HG02852 (cell line): Measurements from ENCODE around the gene SIVA1.

Experiments
- ATAC-seq: cut with Tn5 transposase; IDR thresholded peaks from one replicate; pipeline ENCODE4 v1.9.1; 2021; ENCODE audit warnings: mild to moderate bottlenecking, moderate library complexity; ENCODE audit not compliant: unreplicated experiment

The SIVA1 gene

DNA sequence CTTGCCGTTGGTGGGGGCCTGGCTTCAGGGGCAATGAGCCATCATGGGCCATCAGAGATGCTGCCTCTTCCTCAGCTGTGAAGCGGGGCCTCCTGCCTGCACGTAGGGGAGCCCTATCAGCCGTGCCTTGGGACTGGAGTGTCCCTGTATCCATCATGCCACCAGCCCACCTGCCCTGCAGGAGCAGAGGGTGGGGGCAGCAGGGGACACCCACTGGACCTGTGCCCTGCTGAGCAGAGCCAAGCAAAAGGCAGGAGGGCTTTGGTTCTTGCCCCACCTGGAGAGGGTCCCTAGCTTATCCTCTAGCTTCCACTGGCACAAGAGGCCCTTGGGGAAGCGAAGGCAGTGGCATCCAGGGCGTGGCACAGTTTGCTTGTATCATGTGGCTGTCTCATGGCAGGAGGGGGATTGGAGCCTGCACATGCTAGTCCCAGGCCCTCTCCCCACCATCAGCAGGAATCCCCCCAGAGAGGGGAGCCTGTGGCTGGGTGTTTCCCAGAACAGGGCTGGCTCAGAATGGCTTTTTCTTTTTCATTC is 18.8 kb upstream of the SIVA1 start:
- ATAC-seq, result no peak

GRCh38 chr14:104734601-104734990 is 18.4 kb upstream of the SIVA1 start:
- ATAC-seq, result no peak

DNA sequence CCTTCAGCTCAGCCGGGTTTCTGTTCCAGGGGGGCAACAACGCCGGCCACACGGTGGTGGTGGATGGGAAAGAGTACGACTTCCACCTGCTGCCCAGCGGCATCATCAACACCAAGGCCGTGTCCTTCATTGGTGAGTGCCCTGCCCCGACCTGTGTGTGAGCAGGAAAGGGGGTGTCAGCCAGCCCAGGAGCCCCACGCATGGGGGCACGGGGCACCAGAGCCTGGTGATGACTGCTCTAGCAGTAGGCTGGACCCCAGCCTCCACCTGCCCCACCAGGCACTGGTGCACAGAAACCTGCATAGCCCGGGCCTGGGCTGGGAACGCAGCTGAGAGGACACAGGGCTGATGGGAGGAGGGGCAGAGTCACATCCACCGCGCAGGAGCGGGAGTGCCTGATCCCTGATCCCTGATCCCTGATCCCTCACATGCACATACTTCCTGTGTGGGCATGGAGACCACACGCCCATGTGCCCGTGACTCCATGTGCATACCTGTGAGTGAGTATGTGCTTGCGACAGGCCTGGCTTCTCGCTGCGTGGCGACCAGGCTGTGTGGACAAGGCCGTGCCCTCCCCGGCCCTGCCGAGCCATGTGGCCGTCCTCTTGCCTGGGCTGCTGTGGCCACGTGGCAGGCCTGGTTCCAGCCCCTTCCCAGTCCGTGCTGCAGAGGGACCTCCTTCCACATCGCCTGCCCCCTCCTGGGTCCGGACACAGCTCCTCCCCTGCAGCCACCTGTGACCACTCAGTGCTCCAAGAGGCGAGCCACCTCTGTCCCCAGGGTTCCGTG is 17.8 kb upstream of the SIVA1 start:
- no peak for ATAC-seq

DNA sequence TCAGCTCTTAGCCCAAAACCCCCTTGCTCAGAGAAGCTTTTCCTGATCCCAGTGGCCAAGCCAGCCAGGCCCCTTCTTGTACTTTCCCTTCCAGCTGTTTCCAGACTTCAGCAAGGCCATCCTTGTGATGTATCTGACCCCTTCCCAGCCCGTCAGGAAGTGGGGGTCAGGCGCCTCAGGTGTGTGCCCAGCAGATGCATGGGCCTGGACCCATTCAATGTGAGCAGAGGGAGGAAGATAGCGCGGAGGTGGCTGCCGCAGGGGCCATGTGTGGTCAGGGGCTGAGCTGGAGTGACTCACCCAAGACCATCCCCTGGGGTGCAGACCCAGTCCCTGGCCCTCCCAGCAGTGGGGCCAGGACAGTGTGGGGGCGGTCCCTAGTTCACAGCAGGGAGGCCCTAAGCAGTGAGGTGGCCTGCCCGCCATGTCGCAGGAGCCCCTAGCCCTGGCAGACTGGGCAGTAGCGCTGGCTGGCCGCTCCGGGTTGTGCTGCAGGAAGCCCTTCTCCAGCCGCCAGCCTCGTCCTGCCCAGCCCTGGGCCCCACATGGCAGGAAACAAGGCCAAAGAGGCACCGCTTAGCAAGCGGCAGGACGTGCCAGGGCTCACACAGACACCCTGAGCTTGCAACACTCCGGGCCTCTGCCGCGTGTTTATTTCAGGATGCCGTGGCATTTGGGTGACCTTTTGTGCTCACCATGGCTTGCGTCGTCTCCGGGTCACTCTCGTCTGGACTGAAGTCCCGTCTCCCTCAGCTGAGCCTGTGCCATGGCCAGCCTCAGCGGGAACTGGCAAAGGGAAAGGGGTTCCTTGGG is 16.9 kb upstream of the SIVA1 start:
- no peak for ATAC-seq

GRCh38 chr14:104738375-104739019 is 14.4 kb upstream of the SIVA1 start:
- no peak for ATAC-seq

GRCh38 chr14:104739026-104739425 is 13.9 kb upstream of the SIVA1 start:
- ATAC-seq, result no peak

DNA sequence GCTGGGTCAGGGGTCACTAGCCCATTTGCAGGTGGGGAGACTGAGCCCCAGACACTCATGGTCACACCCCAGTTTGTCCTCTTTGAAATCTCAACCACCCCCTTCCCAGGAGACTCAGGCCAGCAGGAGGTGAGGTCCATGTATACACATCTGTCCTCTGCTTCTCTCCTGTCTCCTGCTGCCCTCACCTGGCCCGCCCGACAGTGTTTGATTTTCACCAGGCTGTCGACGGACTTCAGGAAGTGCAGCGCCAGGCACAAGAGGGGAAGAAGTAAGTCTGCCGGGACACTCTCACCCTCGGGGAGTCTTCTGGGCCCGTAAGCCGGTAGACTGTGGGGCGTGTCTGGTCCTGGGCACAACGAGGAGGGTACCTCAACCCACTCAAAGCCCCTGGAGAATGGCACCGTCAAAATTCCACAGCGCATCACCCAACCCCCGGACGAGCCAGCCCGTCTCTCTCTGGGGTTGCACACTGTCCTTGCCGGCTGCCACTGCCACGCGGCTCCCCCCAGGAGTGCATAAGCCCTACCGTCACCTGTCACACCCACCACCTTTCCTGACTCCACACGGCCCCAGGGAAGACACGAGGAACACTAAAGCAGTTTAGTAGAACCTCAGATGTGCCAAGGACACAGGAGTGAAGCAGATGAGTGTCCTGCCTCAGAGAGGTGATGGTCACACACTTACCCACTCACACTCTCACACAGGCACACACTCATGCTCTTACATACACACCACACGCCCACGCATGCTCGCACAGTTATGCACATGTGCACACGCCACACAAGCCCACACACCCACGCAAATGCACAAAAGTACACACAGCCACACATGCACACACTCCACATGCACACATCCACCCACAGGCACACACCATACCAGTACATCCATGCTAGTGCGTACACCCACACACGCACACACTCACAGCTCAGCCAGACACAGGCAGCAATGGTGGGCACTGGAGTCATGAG is 13.1 kb upstream of the SIVA1 start:
- ATAC-seq, result no peak

DNA sequence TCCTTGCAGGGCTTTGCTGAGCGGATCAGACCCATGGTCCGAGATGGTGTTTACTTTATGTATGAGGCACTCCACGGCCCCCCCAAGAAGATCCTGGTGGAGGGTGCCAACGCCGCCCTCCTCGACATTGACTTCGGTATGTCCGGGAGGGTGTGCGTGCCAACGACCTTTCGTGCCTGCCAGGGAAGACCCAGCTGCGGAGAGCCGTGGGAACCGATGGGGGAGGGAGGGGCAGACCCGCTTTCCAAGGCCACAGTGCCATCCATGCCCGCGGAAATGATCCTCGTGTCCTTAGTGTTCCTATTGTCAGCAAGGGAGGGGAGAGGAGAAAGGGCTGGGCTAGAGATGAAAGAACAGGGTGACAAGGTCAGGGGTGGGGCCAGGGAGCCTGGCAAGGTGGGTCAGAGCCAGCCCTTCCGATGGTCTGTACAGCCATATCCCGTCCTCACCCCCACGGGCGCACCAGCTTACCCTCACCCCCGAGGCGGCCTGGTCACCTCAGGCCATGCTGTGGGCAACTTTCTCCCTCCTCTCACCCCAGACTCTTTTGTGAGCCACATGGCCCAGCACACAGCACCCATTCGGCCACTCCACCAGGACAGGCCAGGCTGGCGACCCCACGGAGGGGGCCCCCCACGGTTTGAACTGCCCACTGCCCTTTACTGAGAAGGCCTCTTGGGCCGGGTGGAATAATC is 11.7 kb upstream of the SIVA1 start:
- no peak for ATAC-seq

GRCh38 chr14:104741803-104742251 is 11.1 kb upstream of the SIVA1 start:
- ATAC-seq, result no peak

DNA sequence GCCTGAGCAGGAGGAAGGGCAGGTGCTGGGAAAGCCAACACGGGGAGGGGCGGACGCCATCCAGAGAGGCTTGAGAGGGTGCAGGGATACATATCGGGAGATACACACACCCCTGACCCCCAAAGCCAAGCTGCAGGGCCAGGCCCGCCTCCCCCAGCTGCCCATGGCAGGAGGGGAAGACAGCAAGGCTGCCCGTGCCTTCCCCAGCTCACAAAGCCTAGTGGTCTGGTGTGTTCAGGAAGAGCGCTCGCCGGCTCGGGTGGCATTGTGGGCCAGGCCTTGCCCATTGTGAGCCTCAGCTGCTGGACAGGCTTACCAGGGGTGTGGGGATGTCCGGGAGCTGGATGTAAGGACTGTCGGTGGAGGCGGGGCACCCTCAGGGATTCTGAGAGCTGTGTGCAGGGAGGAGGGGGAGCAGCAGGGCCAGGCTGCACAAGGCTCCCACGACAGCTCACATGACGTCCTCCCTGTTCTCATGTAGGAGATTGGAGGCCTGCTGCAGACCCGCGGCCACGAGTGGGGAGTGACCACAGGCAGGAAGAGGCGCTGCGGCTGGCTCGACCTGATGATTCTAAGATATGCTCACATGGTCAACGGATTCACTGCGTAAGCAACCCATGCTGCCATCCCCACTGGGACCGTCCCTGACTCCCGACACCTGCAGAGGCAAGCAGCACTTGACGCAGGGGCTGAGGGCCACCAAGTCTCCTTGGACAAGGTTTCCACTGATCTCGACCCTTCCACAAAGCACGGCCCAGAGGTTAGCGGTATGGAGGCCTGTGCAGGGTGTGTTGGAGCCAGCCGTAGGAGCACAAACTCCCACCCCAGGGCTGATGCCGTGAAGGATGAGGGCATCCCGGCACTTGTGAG is 10.1 kb upstream of the SIVA1 start:
- no peak for ATAC-seq

DNA sequence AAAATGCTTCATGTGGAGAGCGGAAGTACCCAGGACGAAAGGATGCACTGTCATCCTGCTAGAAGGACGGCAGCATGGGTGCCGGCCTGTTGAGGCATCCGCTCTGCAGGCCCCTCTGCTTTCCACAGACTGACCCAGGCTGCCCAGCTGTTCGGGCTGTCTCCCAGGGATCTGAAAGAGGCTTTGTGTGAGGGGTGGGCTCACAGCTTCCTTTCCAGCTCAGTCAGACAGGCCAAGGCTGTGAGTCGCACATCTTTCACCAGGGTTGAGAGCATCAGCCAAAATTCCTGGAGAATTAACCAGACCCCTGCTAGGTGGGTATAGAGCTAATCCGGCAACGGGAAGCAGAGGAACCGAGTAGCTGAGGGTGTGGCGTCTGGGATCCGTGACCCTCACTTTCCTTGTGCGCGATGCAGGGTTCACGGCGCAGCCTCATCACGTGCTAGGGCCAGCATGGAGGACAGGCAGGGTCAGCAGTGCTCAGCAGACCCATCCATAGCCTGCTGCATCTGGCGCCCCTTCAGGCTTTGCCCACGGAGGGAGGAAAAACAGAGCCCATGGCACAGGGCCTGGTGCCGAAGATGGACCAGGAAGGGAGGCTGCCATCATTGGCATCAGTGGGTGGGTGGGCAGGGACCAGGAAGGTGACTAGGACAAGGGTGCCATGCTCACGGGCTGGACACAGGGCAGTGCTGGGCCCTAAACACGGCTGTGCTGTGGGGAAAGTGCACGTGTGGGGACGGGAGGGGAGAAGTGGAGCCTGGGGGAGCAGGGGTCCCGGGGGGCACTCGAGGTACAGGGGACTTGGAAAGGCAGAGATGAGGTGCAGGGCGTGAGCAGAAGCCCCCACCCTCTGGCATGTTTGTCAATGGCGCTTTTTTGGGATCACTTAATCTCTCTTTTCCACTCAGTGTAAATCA is 9.2 kb upstream of the SIVA1 start:
- ATAC-seq, result no peak

DNA sequence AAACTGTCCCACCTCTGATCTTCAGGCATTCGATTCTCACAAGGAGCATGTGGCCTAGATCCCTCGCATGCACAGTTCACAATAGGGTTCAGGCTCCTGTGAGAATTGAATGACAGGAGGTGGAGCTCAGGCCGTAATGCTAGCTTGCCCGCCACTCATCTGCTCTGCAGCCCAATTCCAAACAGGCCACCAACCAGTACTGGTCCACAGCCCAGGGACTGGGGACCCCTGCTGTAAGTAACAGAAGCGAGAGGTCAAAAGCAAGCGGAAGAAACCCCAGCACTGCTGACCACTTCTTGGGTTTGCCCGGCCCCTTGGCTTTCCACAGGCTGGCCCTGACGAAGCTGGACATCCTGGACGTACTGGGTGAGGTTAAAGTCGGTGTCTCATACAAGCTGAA is 8.5 kb upstream of the SIVA1 start:
- no peak for ATAC-seq

DNA sequence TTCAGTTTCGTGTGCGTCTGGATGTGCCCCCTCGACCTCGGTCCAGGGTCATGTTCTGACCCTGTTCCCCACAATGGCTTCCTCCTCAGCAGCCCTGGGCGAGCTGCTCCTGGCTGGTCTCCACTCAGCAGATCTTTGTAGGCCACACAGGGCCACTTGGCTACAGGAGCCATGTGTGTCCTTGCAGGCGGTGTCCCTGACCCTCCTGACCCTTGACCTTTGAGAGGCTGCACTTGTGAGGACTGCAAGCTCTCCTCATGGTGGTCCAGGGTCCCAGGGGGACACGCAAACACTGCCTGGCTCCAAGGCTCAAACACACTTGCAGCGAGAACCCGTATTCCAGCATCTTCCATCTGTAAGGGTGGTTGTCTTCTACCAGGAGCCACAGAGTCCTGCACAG is 7.5 kb upstream of the SIVA1 start:
- no peak for ATAC-seq

DNA sequence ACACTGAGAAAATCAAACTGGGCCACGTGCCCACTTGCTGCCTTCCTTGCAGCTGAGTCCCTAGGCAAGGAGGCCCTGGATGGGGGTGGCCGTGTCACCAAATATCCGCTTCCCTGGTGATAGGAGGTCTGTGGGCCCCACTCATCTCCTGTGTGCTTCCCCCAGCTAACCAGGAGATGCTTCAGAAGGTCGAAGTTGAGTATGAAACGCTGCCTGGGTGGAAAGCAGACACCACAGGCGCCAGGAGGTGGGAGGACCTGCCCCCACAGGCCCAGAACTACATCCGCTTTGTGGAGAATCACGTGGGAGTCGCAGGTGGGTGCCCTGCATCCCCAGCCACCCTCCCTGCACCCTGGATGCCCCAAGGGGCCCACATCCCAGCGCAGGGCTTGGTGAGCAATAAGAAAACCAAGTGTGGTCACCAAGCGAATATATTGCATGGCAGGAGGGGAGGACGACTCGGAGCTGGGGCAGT is 6.8 kb upstream of the SIVA1 start:
- ATAC-seq, result no peak

- no peak for ATAC-seq
Observed at GRCh38 chr14:104746934-104747481, 5.9 kb upstream of the SIVA1 start.

- ATAC-seq, result no peak
Observed at GRCh38 chr14:104747876-104748275, 5.1 kb upstream of the SIVA1 start.

DNA sequence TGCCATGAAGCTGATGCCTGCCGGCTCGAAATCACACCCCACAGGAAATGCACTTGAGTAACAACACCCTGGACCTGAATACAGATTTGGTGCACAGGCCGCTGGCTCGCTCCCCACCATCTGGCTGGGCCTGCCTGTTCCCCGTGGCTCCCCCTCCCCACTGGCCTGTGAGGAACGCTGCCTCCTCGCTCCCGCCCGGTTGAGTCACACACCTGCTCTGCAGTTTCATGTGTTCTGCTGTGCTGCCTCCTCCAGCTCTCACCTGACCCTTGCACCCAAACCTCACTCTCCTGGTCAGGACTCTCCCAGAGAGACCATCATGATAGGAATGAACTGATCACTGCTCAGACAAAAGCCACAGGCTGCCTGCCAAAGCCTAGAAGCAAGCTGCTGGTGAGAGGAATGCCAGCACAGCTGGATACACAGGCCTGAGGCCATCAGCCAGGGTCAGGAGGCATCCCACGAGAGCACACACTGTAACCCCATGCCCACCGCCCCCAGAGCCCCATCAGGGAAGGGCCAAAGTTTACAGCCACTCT is 3.8 kb upstream of the SIVA1 start:
- no peak for ATAC-seq
